Neuronal stem cell (in vitro differentiated cells): ENCODE measurements around the gene THY1.
"Not testable (repeated sequence)": the region's sequence is repeated elsewhere in the genome, so short reads cannot be mapped to it uniquely, and the experiment has no call there.

Experiments used
- DNase-seq: peaks from one replicate; pipeline ENCODE4 v3.0.0-alpha.2; 2013; ENCODE audit warnings: low spot score
- H2AFZ ChIP-seq: one replicate; pipeline ENCODE4 v1.6.1; 2013; ENCODE audit warnings: mild to moderate bottlenecking, low read length, inconsistent platforms
- H2AK5ac ChIP-seq: 2 replicates; pipeline ENCODE4 v1.6.1; 2013; ENCODE audit warnings: low read depth, mild to moderate bottlenecking, inconsistent platforms, low read length, moderate library complexity, mixed read lengths
- H2BK120ac ChIP-seq: 2 replicates; pipeline ENCODE4 v1.6.1; 2013; ENCODE audit warnings: low read depth, mild to moderate bottlenecking, inconsistent platforms, low read length, moderate library complexity, mixed read lengths
- H2BK12ac ChIP-seq: one replicate; pipeline ENCODE4 v1.6.1; 2013; ENCODE audit warnings: low read length, inconsistent platforms
- H2BK15ac ChIP-seq: 2 replicates; pipeline ENCODE4 v1.6.1; 2013; ENCODE audit warnings: mild to moderate bottlenecking, low read length, inconsistent platforms, mixed read lengths
- H2BK5ac ChIP-seq: one replicate; pipeline ENCODE4 v1.6.1; 2013; ENCODE audit warnings: inconsistent platforms, mild to moderate bottlenecking, low read length, moderate library complexity
- H3K14ac ChIP-seq: one replicate; pipeline ENCODE4 v1.6.1; 2013; ENCODE audit warnings: low read length, inconsistent platforms
- H3K18ac ChIP-seq: 2 replicates; pipeline ENCODE4 v1.6.1; 2013; ENCODE audit warnings: low read length, inconsistent platforms
- H3K23ac ChIP-seq: 2 replicates; pipeline ENCODE4 v1.6.1; 2013; ENCODE audit warnings: low read depth, mild to moderate bottlenecking, mixed read lengths, low read length, inconsistent platforms; ENCODE audit not compliant: poor library complexity
- H3K27ac ChIP-seq: replicated peaks from 3 replicates; pipeline ENCODE4 v1.5.1; 2013; ENCODE audit warnings: low read length, inconsistent platforms
- H3K27me3 ChIP-seq, 3 experiments: 2 replicates each; pipeline ENCODE4 v1.6.1; 2013; ENCODE audit warnings: low read length in 3 of 3, mild to moderate bottlenecking in 2 of 3, inconsistent platforms in 1 of 3, low read depth in 1 of 3, mixed read lengths in 1 of 3, moderate library complexity in 1 of 3; ENCODE audit not compliant: control insufficient read depth in 3 of 3, insufficient read depth in 3 of 3
- H3K36me3 ChIP-seq, 2 donors: replicated peaks in 1 of 2; 2 replicates each; pipeline ENCODE4 v1.6.1; 2013; ENCODE audit warnings: low read length in 2 of 2; ENCODE audit not compliant: control insufficient read depth in 2 of 2, insufficient read depth in 2 of 2
- H3K4ac ChIP-seq: 2 replicates; pipeline ENCODE4 v1.6.1; 2013; ENCODE audit warnings: inconsistent platforms, mild to moderate bottlenecking, low read length, moderate library complexity
- H3K4me1 ChIP-seq, 2 donors: 1 replicate in 1 of 2; 2 replicates in 1 of 2; pipeline ENCODE4 v1.6.1; 2013; ENCODE audit warnings: low read length in 2 of 2, low read depth in 1 of 2; ENCODE audit not compliant: control insufficient read depth in 2 of 2, insufficient read depth in 1 of 2
- H3K4me2 ChIP-seq: one replicate; pipeline ENCODE4 v1.6.1; 2013; ENCODE audit warnings: mild to moderate bottlenecking, low read length, inconsistent platforms; ENCODE audit not compliant: insufficient read depth, poor library complexity, severe bottlenecking
- H3K4me3 ChIP-seq, 2 donors: 2 replicates each; pipeline ENCODE4 v1.5.1; 2013; ENCODE audit warnings: low read length in 2 of 2, mild to moderate bottlenecking in 2 of 2, inconsistent platforms in 1 of 2, moderate library complexity in 1 of 2
- H3K79me1 ChIP-seq: one replicate; pipeline ENCODE4 v1.6.1; 2013; ENCODE audit warnings: low read depth, mild to moderate bottlenecking, inconsistent platforms, low read length, moderate library complexity
- H3K9ac ChIP-seq: one replicate; pipeline ENCODE4 v1.6.1; 2013; ENCODE audit warnings: mild to moderate bottlenecking, low read depth, low read length, inconsistent platforms; ENCODE audit not compliant: poor library complexity
- H3K9me3 ChIP-seq, 2 donors: replicated peaks in 1 of 2; 2 replicates each; pipeline versions ENCODE3 to v1.6.1; 2013; ENCODE audit warnings: low read length in 2 of 2, mild to moderate bottlenecking in 2 of 2, inconsistent platforms in 1 of 2, low read depth in 1 of 2, mixed read lengths in 1 of 2, moderate library complexity in 1 of 2; ENCODE audit not compliant: control insufficient read depth in 2 of 2, insufficient read depth in 1 of 2
- H4K8ac ChIP-seq: one replicate; pipeline ENCODE4 v1.6.1; 2013; ENCODE audit warnings: low read depth, mild to moderate bottlenecking, inconsistent platforms, low read length, moderate library complexity
- H4K91ac ChIP-seq: one replicate; pipeline ENCODE4 v1.6.1; 2013; ENCODE audit warnings: low read length, low read depth, mild to moderate bottlenecking, inconsistent platforms; ENCODE audit not compliant: poor library complexity
- WGBS, 2 donors: extraction: QIAGEN DNeasy Blood & Tissue Kit; methylation state at CpG; one replicate each; pipeline ENCODE4 v1.1.7; 2013; ENCODE audit warnings: missing lambda C conversion rate in 2 of 2, mixed read lengths in 1 of 2; ENCODE audit not compliant: insufficient read length in 2 of 2, insufficient replicate concordance in 1 of 2; ENCODE audit errors: extremely low coverage in 2 of 2; 5-methylcytosine and 5-hydroxymethylcytosine counted together

THY1 gene

GRCh38 chr11:119406005-119406404 lies 17.0 kb downstream of the THY1 start:
- DNase-seq = no peak
- no peak overlapping the region for H3K23ac ChIP-seq
- no peaks in the 10 kb centered on the region for H3K9me3 ChIP-seq
- no peak overlapping the region for H3K4ac ChIP-seq
- H3K4me1 ChIP-seq = no peaks in the 10 kb centered on the region
- no peak overlapping the region for H3K27ac ChIP-seq
- no peak overlapping the region for H4K91ac ChIP-seq
- no peak overlapping the region for H4K8ac ChIP-seq
- no peak overlapping the region for H3K4me2 ChIP-seq
- H2BK5ac ChIP-seq = no peak overlapping the region
- no CpG with 5 or more reads among the region's 3 CpGs for WGBS, 2 donors
- peaks cover 0 to 21% (median 0%) of the 10 kb centered on the region in 3 experiments for H3K27me3 ChIP-seq
- no peak overlapping the region for H2BK120ac ChIP-seq
- no peak overlapping the region for H3K18ac ChIP-seq
- no peak overlapping the region for H3K9ac ChIP-seq
- H3K14ac ChIP-seq = no peak overlapping the region
- H3K4me3 ChIP-seq = no peak overlapping the region
- no peak overlapping the region for H2BK12ac ChIP-seq
- no peaks in the 10 kb centered on the region for H3K79me1 ChIP-seq
- H3K36me3 ChIP-seq = no peaks in the 10 kb centered on the region
- no peak overlapping the region for H2BK15ac ChIP-seq
- no peak overlapping the region for H2AK5ac ChIP-seq
- no peak overlapping the region for H2AFZ ChIP-seq

- not testable (repeated sequence) for H2BK15ac ChIP-seq, H3K9ac ChIP-seq, H2AK5ac ChIP-seq, H3K4me2 ChIP-seq, H2BK12ac ChIP-seq, H3K4me3 ChIP-seq, H3K4me1 ChIP-seq, H3K79me1 ChIP-seq, H4K8ac ChIP-seq, H4K91ac ChIP-seq, H3K36me3 ChIP-seq, H2AFZ ChIP-seq, H2BK5ac ChIP-seq, H3K9me3 ChIP-seq, DNase-seq, H3K4ac ChIP-seq, H3K27ac ChIP-seq, H3K23ac ChIP-seq, H3K14ac ChIP-seq, H3K18ac ChIP-seq, H2BK120ac ChIP-seq
- H3K27me3 ChIP-seq = peaks cover 0 to 21% (median 0%) of the 10 kb centered on the region in 3 experiments
- no CpG with 5 or more reads among the region's 6 CpGs for WGBS, 2 donors
Observed at GRCh38 chr11:119405448-119405847, 17.5 kb downstream of the THY1 start.

GRCh38 chr11:119404872-119405271 lies 18.1 kb downstream of the THY1 start:
- Histone ChIP-seq H3K9me3 (no peaks in the 10 kb centered on the region), H3K18ac (no peak overlapping the region), H2AK5ac (no peak overlapping the region), H4K91ac (no peak overlapping the region), H3K4me1 (no peaks in the 10 kb centered on the region), H3K27ac (no peak overlapping the region), H4K8ac (no peak overlapping the region), H2BK12ac (no peak overlapping the region), H3K79me1 (no peaks in the 10 kb centered on the region), H3K14ac (no peak overlapping the region), H3K4ac (no peak overlapping the region), H3K36me3 (no peaks in the 10 kb centered on the region), H3K9ac (no peak overlapping the region), H3K27me3 (peaks cover 0 to 21% (median 0%) of the 10 kb centered on the region in 3 experiments), H2AFZ (no peak overlapping the region), H3K4me3 (no peak overlapping the region), H2BK15ac (no peak overlapping the region), H2BK5ac (no peak overlapping the region), H3K23ac (no peak overlapping the region), H3K4me2 (no peak overlapping the region), H2BK120ac (no peak overlapping the region)
- WGBS, 2 donors = no CpG with 5 or more reads among the region's 2 CpGs
- no peak for DNase-seq

GRCh38 chr11:119403021-119403420 lies 20.0 kb downstream of the THY1 start:
- Histone ChIP-seq H3K4me1 (no peaks in the 10 kb centered on the region), H3K23ac (no peak overlapping the region), H3K9ac (no peak overlapping the region), H4K91ac (no peak overlapping the region), H3K4me3 (no peak overlapping the region), H2AK5ac (no peak overlapping the region), H3K4me2 (no peak overlapping the region), H4K8ac (no peak overlapping the region), H2BK120ac (no peak overlapping the region), H2BK15ac (no peak overlapping the region), H3K14ac (no peak overlapping the region), H3K27ac (no peak overlapping the region), H3K4ac (no peak overlapping the region), H2AFZ (no peak overlapping the region), H3K36me3 (no peaks in the 10 kb centered on the region), H3K18ac (no peak overlapping the region), H3K9me3 (peaks cover 0 to 3% of the 10 kb centered on the region in 2 donors), H2BK12ac (no peak overlapping the region), H2BK5ac (no peak overlapping the region), H3K27me3 (peaks cover 0 to 21% (median 0%) of the 10 kb centered on the region in 3 experiments), H3K79me1 (no peaks in the 10 kb centered on the region)
- DNase-seq = no peak
- WGBS, 2 donors = no CpG with 5 or more reads among the region's 5 CpGs
